Fibroblast of skin of left quadriceps (primary cell): ENCODE results near the gene WDFY2.
"Not testable (repeated sequence)": the region's sequence is repeated elsewhere in the genome, so short reads cannot be mapped to it uniquely, and the experiment has no call there.

Experiments
- DNase-seq, 2 experiments: peaks; one replicate each; pipeline ENCODE4 v3.0.0-alpha.2; 2013; ENCODE audit warnings: low read depth in 2 of 2

WDFY2 gene

DNA sequence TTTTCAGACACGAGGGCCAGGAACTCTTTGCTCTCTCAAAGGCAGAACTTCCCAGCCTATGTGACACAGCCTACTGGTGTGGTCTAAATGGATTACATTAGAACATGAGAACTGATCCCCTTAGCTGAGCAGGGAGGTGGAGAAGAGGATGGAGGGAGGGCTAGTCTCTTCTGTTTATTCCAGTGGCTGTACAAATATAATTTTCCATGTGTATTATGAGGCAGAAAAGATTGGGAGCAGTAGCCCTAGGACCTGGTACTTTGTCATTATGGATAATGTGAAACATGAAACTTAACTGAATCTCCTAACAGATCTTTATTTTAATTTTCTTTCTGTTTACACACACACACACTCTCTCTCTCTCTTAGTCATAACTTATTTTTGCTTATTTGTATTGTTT, 82.1 kb downstream of the WDFY2 start:
- no peak for DNase-seq

DNA sequence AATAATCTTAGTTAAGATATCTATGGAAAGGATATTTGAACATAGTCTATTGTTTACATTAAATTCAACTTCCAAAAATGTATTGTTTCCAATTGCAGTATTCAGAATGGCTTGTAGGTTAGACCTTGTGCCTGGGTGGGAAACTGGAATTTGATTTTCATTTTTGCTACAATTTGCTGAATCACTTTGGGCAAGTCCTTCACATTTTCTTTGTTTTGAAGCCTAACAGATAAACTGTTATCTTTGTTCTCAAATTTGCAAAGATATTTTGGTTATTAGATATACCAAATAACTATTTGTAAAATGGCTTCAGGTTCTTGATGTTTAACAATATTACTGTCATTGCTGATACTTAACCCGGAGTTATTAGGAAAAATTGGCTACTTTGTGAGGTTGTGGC, 82.6 kb downstream of the WDFY2 start:
- DNase-seq: no peak

DNA sequence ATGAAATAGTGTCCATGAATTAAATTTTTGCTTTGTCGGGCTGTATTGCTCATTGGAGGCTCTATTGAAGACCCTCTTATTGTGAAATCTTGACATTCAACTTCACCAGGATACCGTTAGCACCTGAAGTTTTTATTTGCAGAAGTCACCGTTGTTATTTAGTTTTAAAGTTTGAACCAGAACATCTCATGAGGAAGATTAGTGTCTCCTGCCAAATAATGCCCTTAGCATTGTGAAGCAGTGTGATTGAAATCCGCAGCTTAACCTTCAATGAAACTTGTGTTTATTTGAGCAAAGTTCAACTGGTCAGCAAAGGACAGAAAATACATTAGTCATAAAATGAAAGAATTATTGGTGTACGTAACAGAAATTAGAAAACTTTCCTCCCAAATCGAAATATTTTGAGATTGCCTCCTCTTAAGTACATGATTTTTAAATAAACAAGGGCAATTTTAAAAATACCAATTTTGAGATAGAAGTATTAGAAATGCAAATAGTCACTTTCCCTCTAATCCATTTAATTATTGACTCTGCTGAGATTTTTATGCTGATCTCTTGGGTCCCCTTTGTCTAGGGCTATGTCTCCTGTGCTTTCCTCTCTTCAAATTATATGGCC, 84.4 kb downstream of the WDFY2 start:
- no peak for DNase-seq

DNA sequence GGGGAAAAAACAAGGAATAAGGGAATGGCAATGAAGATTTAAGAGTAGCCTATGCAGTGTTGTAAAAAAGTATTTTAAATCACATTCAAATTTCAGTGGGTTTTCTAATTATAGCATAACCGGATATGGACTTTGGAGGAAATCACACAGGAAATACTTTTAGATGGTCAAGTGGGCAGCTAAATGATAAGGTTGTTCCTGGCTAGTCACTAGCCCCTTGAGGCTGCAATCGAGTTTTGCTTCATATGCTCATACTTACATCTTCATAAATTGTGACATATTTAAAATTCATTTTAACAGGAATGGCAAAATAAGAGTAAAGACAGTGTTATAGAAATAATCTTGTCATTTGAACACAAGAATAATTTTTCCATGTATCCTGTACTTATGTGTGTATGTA, 88.9 kb downstream of the WDFY2 start:
- no peak for DNase-seq

DNA sequence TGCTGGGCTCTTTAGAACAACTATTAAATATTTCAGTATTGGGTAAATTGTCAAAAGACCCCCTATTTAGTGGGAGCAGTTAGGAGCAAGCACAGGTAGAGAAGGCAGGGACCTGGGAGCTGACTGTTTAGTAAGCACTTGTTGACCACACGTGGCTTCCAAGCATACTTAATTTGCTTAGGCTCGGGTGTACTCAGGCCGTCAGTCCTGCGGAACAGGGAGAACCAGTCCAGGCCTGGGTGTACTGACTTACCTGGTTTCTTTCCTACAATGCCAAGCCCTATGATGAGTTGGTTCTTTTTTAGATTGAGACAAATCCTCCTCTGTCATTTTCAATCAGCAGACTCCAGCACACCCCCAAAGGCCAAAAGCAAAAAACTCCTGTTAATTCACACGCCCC, 90.0 kb downstream of the WDFY2 start:
- no peak for DNase-seq

DNA sequence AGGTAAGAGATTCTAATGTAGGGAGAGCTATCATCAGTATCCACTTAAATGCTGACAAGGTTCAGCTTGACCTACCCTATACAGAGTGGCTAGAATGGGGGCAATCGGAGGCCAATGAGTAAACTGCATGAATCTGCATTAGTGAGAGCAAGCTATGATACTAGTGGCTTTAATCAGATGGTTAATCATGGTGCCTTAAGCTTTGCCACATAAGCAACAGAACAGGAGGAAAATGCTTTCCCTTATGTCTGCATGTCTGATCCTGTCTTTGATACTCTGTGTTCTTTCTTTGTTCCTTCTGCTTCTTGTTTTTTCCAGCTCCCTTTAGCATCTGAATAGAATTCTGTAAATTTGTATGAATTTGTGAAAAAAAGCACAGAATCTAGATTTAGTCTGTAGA, 91.1 kb downstream of the WDFY2 start:
- no peak for DNase-seq

DNA sequence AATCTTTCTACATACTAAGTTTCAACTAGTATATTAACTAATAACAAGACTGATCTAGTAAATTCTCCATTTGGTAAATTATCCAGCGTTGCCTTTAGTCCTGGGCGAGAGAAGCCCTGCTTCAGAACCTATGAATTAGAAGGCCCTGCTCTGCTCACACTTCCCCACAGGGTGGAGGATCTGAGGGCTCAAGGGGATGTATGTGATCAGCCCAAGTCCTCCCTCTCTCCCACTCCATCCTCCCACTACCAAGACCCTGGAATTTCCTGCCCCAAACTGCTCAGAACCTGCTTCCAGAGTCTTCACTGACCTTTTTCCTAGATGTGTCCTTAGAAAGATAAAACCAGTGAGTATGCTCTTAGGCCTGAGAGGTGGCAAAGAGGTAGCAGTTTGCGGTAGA, 91.6 kb downstream of the WDFY2 start:
- DNase-seq: no peak

DNA sequence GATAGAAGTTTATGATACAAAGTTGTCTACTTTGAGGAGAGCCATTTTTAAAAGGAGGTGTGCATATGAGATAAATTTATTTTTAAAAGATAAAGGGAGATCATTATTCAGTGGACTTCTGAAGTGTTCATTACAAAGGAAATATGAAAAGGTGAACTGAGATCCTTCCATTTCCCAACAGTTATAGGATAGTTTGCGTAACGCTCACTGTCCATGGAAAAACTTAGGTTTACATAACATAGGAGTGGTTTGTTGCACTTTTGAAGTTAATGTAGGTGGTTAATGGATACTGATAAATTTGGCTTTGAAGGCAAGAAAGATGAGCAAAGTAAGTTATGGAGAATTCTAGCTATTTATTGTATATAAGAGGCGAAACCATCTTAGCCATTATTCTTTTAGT, 92.5 kb downstream of the WDFY2 start:
- no peak for DNase-seq

DNA sequence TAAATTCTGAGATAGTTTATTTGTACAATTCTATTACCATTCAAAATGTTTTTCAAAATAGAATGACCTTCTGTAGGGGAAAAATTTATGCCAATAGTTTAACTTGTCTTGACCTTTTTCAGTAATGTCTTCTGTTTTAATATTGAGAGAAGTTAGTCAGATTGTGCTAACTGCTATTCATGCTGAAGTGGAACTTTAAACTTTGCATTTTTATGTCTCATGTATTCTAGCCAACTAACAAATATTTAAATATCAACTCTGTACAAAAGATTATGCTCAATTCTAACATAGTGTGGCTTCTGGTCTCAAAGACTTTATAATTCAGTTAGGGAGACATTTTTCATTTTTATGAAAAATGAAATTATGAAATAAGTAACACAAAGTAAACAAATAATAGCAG, 94.2 kb downstream of the WDFY2 start:
- no peak for DNase-seq

DNA sequence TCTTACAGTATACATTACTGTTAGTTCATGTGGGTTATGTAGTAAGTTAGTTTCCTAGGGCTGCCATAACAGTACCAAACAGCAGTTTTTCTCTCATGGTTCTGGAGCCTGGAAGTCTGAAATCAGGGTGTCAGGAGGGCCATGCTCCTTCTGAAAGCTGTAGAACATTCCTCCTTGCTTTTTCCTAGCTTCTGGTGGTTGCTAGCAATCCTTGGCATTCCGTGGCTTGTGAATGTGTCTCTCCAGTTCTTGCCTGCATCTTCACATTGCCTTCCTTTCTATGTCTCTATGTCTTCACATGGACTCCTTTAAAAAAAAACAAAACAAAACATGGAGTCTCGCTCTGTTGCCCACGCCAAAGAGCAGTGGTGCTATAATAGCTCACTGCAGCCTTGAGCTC, 95.4 kb downstream of the WDFY2 start:
- DNase-seq: no peak

DNA sequence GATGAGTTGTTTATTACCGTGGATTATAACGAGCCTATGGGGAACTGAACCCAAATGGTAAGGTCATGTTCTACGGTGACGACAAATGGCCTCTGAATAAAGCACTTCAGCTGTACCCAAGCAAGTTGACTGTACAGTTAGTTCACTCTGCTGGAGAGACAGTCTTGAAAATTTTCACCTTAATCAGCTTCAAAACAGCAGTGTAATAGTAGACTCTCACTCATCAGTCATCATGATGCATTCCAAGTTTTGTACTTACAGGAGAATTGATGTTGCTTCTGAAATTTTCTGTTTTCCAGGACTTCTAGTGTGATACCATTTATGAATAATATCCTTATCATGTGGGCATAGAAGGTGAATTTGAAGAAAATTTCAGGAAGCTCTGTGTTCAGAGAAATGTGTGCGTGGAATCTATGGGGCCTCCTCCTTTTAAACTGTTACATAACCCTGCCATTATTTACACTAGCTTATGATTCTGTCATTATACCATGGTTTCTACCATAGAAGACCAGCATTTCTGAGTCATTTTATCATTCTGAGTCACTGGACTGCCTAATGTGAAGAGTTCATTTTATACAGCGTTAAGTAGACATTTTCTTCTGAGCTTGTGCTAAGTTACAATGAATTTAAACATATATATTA, 96.9 kb downstream of the WDFY2 start:
- peak; percentile 63 to 70 for DNase-seq

DNA sequence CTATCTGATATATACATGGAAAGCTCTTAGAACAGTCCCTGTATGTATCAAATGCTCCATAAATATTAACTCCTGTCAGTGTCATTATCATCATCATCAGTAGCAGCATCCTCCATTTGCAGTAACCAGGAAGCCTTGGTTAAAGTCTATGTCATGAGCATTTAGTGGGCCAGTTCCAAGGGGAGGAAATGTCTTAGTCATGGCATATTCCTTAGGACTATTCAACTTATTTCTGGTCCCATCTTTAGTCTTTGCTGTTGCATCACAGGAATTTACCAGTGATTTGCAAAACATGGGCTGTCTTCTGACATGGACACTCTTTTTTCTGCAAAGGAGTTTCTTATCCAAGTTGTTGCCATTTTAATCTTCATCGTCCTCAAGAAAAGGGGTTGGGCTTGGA, 98.4 kb downstream of the WDFY2 start:
- DNase-seq: no peak

DNA sequence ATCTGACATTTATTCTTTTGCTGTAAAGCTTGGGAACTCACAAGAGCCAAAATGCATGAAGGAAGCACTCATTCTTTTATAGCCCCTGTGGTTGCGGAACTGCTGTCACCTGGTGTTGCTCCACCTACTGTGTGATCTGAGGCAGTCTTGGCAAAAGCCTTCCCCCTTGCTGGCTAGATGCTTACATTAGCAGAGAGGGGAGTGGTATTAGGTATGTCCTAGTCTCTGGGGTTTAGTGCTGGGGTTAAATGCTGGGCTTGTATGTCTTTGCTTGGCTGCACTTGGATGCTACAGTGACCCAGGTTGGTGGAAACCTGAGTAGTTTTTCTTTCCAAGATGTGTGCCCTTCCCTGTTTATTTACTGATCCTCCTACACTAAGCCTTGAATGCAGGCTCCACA, 99.3 kb downstream of the WDFY2 start:
- no peak for DNase-seq

DNA sequence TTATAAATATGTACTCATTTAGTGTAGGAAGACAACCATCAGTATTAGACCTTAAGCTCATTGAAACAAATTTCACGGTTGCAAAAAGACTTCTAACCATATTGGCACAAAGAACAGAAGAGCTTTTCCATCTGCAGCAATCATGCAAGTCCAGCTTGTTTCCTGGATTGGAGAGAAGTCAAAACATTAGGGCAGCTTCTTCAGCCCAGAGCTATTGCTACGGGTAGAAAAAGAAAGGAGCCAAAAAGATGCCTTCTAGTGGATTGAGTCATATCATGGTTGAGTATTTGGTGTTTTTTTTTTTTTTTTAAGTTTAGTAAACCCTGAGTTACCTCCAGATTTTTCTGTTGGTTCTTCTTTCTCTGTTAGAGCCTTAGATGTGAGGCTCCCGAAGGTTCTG, 99.8 kb downstream of the WDFY2 start:
- no peak for DNase-seq

DNA sequence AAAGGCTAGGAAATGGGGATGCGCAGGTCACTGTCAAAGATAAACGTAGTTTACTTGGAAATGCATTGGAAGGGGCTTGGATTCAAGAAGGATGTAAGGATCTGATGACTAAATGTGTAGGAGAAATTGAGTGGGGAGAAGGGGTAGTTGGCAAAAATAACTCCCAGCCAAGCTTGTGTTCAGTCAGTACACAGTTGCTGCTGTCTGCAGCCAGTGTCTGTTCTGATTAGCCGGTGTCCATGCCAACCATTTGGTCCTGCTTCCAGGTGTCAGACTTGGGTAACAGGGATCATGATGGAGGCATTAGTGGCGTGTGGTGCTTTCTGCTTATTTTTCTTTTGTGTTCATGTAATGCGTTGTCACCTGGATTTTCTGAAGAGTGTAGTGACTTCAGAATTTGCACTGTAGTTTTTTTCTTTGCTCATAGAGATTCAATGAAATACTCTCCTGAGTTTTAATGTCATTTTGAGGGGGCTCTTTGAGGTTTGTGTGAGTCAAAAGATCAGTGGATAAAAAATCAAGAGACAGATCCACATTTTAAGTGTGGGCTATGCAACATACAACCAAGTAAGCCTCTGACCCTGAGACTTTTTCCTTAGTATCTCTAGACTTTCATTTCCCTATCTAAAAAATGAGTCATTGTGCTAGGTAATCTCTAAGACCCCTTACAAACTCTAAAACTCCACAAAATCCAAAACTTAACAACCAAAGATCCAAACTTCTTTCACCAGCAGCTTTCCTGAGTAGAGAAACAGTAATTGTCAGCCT, 103.9 kb downstream of the WDFY2 start:
- DNase-seq: no peak

DNA sequence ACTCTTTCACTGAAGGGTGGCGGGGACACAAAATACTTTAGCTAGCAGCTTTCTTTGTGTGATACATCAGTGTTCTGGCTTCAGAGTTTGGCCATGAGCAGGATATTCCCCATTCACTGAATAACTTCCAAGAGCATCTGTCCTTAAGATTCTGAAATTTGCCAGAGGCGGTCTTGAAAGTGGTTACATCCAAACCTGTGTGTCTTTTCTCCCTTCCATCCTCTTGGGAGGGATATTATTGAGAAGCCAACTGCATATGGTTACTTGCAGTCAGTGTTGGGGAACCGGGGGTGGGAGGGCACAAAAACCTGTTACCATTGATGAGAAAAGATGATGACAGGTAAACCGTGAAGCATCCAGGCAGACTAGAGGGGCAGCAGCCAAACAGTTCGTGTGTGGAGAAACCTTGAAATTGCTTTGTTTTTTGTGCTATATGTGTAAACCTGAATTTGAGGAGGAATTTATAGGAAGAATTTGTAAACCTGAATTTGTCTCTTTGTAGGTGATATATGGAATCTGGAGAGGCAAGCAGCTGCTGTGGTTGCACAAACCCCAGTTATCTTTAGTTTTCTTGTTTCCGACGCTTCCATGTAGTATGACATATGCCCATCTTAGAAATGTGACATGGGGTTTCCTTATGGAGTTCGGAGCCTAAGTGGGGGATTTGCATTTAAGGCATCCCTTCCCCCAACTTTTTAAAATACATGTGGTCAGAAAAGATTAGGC, 104.8 kb downstream of the WDFY2 start:
- DNase-seq: no peak

DNA sequence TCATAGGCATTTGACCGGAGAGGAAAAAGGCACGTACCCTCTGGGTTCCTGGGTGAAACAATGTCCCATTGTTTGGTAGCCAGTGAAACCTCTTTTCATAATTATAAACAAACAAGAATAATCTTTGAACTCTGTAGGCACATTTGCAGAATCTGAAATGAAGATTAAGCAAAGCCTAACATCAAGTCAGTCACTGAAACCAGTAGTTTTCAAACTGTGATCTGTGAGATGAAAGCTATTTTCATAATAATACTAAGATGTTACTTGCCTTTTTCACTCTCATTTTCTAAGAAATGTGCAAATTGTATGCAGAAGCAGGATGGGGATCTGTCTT, 105.4 kb downstream of the WDFY2 start:
- no peak for DNase-seq

DNA sequence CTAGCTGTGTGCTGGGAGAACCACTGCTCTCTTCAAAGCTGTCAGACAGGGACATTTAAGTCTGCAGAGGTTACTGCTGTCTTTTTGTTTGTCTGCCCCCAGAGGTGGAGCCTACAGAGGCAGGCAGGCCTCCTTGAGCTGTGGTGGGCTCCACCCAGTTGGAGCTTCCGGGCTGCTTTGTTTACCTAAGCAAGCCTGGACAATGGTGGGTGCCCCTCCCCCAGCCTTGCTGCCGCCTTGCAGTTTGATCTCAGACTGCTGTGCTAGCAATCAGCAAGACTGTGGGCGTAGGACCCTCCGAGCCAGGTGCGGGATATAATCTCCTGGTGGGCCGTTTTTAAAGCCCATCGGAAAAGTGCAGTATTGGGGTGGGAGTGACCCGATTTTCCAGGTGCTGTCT, 111.4 kb downstream of the WDFY2 start:
- DNase-seq: not testable (repeated sequence)

DNA sequence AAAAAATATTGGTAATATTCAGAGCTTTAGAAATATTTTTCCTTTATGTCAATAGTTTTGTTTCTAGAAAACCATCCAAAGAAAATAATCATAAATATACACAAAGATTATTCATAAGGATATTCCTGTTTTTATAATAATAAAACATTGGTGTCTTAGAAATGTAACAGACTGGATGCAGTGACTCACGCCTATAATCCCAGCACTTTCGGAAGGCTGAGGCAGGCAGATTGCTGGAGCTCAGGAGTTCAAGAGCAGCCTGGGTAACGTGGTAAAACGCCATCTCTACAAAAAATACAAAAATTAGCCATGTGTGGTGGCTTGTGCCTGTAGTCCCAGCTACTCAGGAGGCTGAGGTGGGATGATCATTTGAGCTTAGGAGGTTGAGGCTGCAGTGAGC, 112.9 kb downstream of the WDFY2 start:
- DNase-seq: no peak

DNA sequence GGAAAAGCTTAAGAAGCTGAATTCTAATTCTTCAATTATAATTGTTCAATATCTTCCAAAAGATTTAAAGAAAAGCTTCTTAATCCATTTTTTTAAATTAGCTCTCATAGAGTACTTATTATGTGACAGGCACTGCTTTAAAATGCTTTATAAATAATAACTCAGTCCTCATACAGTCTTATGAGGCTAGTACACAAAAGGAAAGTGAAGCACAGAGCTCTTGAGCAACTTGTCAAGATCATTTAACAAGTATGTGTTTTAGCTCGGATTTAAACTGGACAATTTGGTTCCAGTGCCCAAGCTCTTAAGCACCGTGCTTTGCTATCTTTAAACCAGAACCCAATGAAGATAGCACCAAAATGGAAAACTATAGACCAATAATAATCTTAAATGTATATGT, 113.6 kb downstream of the WDFY2 start:
- DNase-seq: no peak

DNA sequence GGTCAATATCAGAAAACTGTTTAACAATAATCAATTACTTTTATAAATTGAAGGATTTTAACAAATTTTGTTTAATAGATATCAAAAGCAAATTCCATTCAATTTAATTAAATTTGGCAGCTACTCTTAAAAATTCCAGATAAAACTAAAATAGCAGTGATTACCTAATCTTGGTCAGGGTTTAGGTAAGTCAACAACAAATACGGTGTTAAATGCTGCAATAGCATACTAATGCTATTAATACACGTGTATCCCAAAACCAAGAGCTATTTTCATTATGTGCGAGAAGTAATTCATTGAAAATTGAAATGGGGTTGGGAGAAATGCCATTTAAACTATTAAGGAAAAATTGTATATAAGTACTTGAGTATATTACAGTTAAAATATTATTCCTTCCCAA, 114.1 kb downstream of the WDFY2 start:
- no peak for DNase-seq

DNA sequence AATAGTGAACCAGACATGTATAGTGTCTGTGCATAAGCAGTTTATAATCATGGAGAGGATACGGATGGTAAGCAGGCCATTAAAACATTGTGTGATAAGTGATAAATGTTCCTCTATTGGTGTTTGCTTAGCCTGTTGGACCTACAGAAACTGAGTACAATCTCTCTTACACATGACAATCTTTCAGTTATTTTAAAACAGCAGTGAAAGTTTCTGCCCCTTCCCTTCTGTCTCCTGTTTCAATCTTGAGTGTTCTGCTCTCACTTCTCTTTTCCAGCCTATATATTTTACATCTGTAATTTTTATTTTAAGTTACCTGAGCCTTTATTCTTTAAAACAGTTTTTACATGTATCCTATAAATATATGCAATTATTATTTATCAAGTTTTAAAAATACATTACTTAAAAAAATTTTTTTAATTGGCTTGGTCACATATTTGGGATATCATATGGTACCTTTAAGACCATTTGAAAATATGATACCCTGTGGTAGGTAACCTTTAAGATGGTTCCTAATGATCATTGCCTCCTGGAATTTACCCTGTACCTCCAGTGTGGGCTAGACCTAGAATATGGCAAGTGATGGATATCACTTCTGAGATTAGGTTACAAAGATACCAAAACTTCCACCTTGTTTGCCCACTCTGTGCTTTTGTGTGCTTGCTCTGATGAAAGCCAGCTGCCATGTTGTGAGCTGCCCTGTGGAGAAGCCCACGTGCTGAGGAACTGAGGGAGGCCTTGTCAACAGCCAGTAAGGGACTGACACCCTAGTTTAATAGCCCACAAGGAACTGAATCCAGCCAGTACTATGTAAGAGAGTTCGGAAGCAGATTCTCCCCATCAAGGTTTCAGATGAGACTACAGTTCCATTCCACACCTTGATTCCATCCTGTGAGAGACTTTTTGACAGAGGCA, 120.4 kb downstream of the WDFY2 start:
- no peak for DNase-seq
